ENCODE data around the gene WBP4. TPM values are rescaled to one million over a fixed set of nuclear protein-coding genes. Genes with fewer than 3 reads are reported as not detected.
"Not testable (repeated sequence)": the region's sequence is repeated elsewhere in the genome, so short reads cannot be mapped to it uniquely, and the experiment has no call there.

WBP4 gene
- total RNA-seq, 4 donors from 2014 or later = 3.4 to 10.3 (median 8.3) TPM

GRCh38 chr13:41085961-41086585 lies 24.8 kb downstream of the WBP4 start:
- H3K27me3 ChIP-seq = no peaks in the 10 kb centered on the region
- no peak for TF ChIP-seq EP300 (IDR thresholded peaks at IDR 0.05; ENCODE audit: low read depth)
- TF ChIP-seq POLR2A (IDR thresholded peaks at IDR 0.05) = no peak
- no peak for TF ChIP-seq POLR2AphosphoS5 (IDR thresholded peaks at IDR 0.05)
- in situ Hi-C loops (cut with MboI; ENCODE audit: low pct_ligation_motif_present in 1 of 4, low pct_unique_long_range_greater_than_20kb in 1 of 4, low sequenced_read_pairs in 3 of 4) = no loop called here
- H3K36me3 ChIP-seq = peaks cover 0 to 30% (median 6%) of the 10 kb centered on the region in 4 donors
- no peak overlapping the region for H3K27ac ChIP-seq
- H3K4me1 ChIP-seq = no peaks in the 10 kb centered on the region
- H3K9me3 ChIP-seq = no peaks in the 10 kb centered on the region
- 67 to 89% methylated on average over 1 to 2 of the region's 2 CpGs for WGBS, 2 donors (ENCODE audit: low coverage in 1 of 2)
- H3K4me3 ChIP-seq = no peak overlapping the region
- intact Hi-C loops (cut with DNase I; ENCODE audit: low total_unique reads) = no loop called here
- DNase-seq = no peak

GRCh38 chr13:41095681-41096080 lies 34.4 kb downstream of the WBP4 start:
- intact Hi-C loops (cut with DNase I; ENCODE audit: low total_unique reads); in situ Hi-C loops (cut with MboI; ENCODE audit: low pct_ligation_motif_present in 1 of 4, low pct_unique_long_range_greater_than_20kb in 1 of 4, low sequenced_read_pairs in 3 of 4); H3K4me1 ChIP-seq; H3K9me3 ChIP-seq; H3K36me3 ChIP-seq; H3K27ac ChIP-seq; H3K4me3 ChIP-seq; DNase-seq; H3K27me3 ChIP-seq: not testable (repeated sequence)
- 98% methylated on average over 2 of the region's 2 CpGs; no CpG with 5 or more reads in 1 of the 2 donors for WGBS, 2 donors (ENCODE audit: low coverage in 1 of 2)

- in situ Hi-C loops (cut with MboI; ENCODE audit: low pct_ligation_motif_present in 1 of 4, low pct_unique_long_range_greater_than_20kb in 1 of 4, low sequenced_read_pairs in 3 of 4) (no loop called here), intact Hi-C loops (cut with DNase I; ENCODE audit: low total_unique reads) (no loop called here)
- no peaks in the 10 kb centered on the region for H3K4me1 ChIP-seq
- no peaks in the 10 kb centered on the region for H3K36me3 ChIP-seq
- H3K9me3 ChIP-seq = no peaks in the 10 kb centered on the region
- TF ChIP-seq POLR2A (IDR thresholded peaks at IDR 0.05) (no peak), EP300 (IDR thresholded peaks at IDR 0.05; ENCODE audit: low read depth) (no peak), POLR2AphosphoS5 (IDR thresholded peaks at IDR 0.05) (no peak), CTCF (IDR thresholded peaks at IDR 0.05) (no peak)
- no peak overlapping the region for H3K4me3 ChIP-seq
- no peaks in the 10 kb centered on the region for H3K27me3 ChIP-seq
- 90 to 100% methylated on average over 1 of the region's 1 CpG for WGBS, 2 donors (ENCODE audit: low coverage in 1 of 2)
- DNase-seq = no peak
- H3K27ac ChIP-seq = no peak overlapping the region
Measured at GRCh38 chr13:41098761-41099160, 37.5 kb downstream of the WBP4 start.

GRCh38 chr13:41099986-41100385 lies 38.7 kb downstream of the WBP4 start:
- no peaks in the 10 kb centered on the region for H3K9me3 ChIP-seq
- H3K27ac ChIP-seq = no peak overlapping the region
- no peak overlapping the region for H3K4me3 ChIP-seq
- no peak for DNase-seq
- in situ Hi-C loops (cut with MboI; ENCODE audit: low pct_ligation_motif_present in 1 of 4, low pct_unique_long_range_greater_than_20kb in 1 of 4, low sequenced_read_pairs in 3 of 4) = no loop called here
- H3K27me3 ChIP-seq = no peaks in the 10 kb centered on the region
- H3K4me1 ChIP-seq = no peaks in the 10 kb centered on the region
- intact Hi-C loops (cut with DNase I; ENCODE audit: low total_unique reads) = no loop called here
- H3K36me3 ChIP-seq = no peaks in the 10 kb centered on the region
- no peak for TF ChIP-seq POLR2A (IDR thresholded peaks at IDR 0.05)
- no peak for TF ChIP-seq EP300 (IDR thresholded peaks at IDR 0.05; ENCODE audit: low read depth)
- TF ChIP-seq CTCF (IDR thresholded peaks at IDR 0.05) = no peak
- no peak for TF ChIP-seq POLR2AphosphoS5 (IDR thresholded peaks at IDR 0.05)

- no peaks in the 10 kb centered on the region for H3K36me3 ChIP-seq
- in situ Hi-C loops (cut with MboI; ENCODE audit: low pct_ligation_motif_present in 1 of 4, low pct_unique_long_range_greater_than_20kb in 1 of 4, low sequenced_read_pairs in 3 of 4) (no loop called here), intact Hi-C loops (cut with DNase I; ENCODE audit: low total_unique reads) (no loop called here)
- no peaks in the 10 kb centered on the region for H3K4me1 ChIP-seq
- 83 to 90% methylated on average over 2 to 15 of the region's 15 CpGs for WGBS, 2 donors (ENCODE audit: low coverage in 1 of 2)
- no peak overlapping the region for H3K27ac ChIP-seq
- H3K27me3 ChIP-seq = no peaks in the 10 kb centered on the region
- no peak for DNase-seq
- no peak overlapping the region for H3K4me3 ChIP-seq
- TF ChIP-seq POLR2AphosphoS5 (IDR thresholded peaks at IDR 0.05) = no peak
- no peak for TF ChIP-seq CTCF (IDR thresholded peaks at IDR 0.05)
- no peak for TF ChIP-seq POLR2A (IDR thresholded peaks at IDR 0.05)
- no peak for TF ChIP-seq EP300 (IDR thresholded peaks at IDR 0.05; ENCODE audit: low read depth)
- no peaks in the 10 kb centered on the region for H3K9me3 ChIP-seq
Measured at GRCh38 chr13:41107104-41107571, 45.8 kb downstream of the WBP4 start.

All from transverse colon (tissue), 4 donors.